Muscle of arm (tissue), 12 donors: ENCODE measurements around the gene ZNF143. TPM values are rescaled to one million over a fixed set of nuclear protein-coding genes. Genes with fewer than 3 reads are reported as not detected.
"Not testable (repeated sequence)": the region's sequence is repeated elsewhere in the genome, so short reads cannot be mapped to it uniquely, and the experiment has no call there.

Experiments
- DNase-seq: peaks from one replicate; pipeline ENCODE4 v3.0.0-alpha.2; 2013
- polyA plus RNA-seq, 12 donors: library from polyadenylated mRNA; unstranded; fragments of 120-200 nt; gene quantifications; one replicate each; pipeline ENCODE4 v1.2.1, GENCODE V29; 2013; ENCODE audit not compliant: insufficient read length in 12 of 12

ZNF143 gene
- polyA plus RNA-seq, 12 donors: 8.2 to 20.9 (median 17.7) TPM; not detected in 1

DNA sequence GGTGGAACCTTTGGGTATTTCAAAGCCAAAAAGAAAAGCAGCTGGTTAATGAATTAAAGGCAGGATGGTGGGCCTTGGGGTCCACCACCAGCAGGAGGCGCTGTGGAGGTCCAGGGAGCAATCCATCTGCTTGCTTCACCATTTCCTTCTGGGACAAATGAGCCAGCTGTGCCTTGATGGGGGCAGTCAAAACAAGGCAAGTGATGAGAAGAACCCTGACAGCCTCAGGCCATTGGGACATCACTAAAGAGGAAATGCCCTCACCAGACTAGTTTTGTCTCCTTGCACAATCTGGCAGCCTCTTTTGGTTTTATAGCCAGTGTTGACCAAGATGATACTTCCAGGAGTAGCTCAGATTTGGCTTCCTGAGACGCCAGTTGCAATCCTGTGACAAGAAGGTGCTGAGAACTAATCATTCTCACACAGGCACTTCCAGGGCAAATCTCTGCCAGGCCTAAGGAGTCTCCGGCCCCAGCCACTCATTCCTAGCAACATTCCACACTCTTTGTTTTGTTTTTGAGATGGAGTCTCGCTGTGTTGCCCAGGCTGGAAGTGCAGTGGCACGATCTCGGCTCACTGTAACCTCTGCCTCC lies 74.5 kb downstream of the ZNF143 start:
- DNase-seq: no peak

DNA sequence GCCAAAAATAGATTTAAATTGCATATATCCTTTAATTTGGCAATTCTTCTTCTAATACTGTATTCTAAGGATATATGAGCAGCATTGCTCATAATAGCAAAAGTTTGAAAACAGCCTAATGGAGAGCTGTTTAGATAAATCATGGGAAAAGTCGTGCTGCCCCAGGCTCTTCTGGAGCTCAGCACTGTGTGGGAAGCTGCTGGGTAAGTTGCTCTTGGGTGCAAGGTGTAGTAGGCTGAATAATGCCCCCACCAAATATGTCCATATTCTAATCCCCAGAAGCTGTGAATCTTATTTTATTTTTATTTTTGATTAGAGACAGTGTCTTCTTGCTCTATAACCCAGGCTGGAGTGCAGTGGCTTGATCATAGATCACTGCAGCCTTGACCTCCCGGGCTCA lies 77.7 kb downstream of the ZNF143 start:
- no peak for DNase-seq

DNA sequence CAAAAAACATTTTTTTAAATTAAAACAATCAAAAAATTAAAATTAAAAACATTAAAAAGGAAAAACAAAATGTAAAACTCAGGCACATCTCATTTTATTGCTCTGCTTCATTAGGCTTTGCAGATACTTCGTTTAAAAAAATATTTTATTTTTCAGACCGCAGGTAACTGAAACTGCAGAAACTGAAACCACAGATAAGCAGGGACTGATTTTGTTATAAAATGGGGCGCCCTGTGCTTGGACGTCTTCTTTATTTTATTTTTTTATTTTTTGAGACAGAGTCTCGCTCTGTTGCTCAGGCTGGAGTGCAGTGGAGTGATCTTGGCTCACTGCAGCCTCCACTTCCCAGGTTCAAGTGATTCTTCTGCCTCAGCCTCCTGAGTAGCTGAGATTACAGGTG lies 88.4 kb downstream of the ZNF143 start:
- not testable (repeated sequence) for DNase-seq

DNA sequence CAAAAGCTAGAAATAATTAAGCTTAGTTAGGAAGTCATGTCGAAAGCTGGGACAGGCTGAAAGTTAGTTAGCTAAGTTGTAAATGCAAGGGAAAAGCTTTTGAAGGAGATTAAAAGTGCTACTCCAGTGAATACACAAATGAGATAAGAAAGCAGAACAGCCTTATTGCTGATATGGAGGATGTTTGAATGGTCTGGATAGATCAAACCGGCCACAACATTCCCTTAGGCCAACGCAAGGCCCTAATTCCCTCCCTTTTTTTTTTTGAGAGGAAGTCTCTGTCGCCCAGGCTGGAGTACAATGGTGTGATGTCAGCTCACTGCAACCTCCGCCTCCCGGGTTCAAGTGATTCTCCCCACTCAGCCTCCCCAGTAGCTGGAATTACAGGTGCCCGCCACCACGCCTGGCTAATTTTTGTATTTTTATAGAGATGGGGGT lies 89.4 kb downstream of the ZNF143 start:
- DNase-seq: no peak

DNA sequence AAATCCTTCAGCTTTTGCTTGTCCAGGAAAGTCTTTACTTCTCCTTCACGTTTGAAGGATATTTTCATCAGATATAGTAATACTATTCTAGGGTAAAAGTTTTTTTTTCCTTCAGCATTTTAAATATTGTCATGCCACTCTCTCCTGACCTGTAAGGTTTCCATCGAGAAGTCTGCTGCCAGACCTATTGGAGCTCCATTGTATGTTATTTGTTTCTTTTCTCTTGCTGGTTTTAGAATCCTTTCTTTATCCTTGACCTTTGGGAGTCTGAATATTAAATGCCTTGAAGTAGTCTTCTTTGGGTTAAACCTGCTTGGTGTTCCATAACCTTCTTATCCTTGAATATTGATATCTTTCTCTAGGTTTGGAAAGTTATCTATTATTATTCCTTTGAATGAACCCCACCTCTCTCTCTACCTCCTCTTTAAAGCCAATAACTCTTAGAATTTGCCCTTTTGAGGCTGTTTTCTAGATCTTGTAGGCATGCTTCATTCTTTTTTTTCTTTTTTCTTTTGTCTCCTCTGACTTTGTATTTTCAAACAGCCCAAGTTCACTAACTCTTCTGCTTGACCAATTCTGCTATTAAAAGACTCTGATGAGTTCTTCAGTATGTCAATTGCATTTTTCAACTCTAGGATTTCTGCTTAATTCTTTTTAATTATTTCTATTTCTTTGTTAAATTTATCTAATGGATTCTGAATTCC lies 100.6 kb downstream of the ZNF143 start:
- no peak for DNase-seq

DNA sequence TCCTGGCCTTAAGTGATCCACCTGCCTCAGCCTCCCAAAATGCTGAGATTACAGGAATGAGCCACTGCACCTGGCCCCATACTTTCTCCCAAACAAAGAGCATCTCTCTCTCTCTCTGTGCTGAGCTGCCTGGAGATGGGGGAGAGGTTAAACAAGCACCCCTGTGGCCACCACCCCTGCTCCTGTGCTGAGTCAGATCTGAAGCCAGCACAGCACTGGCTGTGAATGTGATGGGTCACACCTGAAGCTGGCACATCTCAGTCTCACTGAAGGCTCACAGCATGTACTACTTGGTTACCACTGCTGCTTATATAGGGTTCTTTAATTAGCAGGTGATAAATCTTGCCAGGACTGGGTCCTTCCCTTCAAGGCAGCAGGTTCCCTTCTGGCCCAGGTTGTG lies 101.9 kb downstream of the ZNF143 start:
- DNase-seq: no peak

DNA sequence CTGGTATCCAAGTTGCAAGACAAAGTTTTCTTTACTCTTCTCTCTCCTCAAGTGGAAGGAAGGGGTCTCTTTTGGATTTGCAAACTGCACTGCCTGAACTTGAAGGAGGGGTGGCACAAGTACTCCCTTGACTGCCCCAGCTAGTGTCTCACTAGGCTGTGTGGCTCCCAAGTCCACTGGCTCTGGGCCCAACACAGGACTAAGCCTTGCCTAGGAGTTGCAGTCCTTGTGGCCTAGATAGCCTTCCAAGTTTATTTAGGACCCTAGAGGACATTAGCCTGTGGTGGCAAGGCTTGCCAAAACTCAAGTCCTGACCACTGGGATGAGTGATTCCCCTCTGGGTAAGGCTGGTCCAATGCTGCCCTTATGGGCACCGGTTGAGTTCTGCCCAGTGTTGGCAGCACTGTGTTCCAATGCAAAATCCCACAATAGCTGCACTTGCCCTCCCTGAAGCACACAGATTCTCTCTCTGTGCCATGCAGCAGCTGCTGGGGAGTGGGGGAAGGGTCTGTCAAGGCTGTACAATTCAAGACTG lies 102.5 kb downstream of the ZNF143 start:
- no peak for DNase-seq

DNA sequence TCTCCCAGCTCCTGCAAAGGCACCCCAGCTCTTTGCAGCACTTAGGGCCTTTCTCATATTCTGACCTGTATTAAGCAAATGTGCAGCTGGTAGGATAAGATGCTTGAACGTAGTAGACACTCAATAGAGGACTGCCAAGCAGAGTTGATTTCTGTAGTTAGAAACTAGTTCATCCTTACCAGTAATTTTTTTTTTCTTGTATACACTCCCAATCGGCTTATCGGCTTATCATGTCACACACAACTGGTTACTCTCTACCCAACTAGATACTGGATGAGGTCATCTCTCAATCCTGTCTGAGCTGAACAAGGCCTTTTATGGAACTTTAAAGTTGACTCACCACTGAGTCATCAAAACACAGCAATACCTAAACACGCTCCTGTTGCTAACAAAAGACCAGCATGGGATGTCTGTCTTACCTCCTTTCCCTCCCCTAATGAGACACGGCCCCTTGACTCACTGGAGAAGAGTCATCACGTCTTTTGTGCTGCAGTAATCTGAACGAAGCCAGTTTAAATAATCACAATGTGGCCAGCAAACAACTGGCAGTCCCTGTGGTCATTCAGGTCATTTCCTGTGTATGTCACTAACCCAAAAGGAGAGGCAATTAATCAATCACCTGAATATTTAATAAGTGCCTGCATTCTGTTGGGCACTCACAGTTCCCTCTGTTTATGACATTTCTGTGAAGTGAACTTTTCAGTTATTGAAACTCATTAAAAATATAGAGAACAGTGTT lies 105.2 kb downstream of the ZNF143 start:
- no peak for DNase-seq

DNA sequence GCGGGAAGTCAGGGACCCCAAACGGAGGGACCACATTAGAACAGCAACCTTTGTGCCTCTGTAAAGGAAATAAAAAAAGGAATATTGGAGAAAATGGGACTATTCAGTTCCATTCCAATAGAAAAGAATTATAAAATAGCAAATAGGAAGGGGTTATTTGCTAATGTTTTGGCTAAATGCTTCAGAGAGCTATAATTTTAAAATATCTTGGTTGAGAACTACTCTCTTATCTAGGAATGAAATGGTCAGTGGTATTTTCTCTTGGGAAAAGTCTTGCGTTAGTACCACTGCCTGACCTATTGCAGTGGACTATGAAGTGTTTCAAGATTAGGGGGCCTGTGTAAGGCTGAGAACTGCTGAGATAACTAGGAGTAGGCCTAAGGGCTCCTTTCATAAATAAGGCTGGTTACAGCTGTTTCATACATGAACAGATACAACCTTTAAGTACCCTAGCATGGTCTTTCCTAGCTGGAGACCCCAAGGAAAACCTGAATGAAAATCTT lies 105.8 kb downstream of the ZNF143 start:
- no peak for DNase-seq

DNA sequence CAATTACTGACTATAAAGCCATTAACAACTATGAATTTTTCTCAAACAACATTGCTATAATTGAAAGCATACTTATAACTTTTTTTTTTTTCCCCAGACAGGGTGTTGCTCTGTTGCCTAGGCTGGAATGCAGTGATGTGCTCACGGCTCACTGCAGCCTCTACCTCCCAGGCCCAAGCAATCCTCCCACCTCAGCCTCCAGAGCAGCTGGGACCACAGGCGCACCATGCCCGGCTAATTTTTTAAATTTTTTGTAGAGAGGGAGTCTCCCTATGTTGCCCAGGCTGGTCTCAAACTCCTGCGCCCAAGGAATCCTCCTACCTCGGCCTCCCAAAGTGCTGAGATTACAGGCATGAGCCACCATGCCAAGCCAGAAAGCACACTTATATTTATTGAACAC lies 106.6 kb downstream of the ZNF143 start:
- no peak for DNase-seq

DNA sequence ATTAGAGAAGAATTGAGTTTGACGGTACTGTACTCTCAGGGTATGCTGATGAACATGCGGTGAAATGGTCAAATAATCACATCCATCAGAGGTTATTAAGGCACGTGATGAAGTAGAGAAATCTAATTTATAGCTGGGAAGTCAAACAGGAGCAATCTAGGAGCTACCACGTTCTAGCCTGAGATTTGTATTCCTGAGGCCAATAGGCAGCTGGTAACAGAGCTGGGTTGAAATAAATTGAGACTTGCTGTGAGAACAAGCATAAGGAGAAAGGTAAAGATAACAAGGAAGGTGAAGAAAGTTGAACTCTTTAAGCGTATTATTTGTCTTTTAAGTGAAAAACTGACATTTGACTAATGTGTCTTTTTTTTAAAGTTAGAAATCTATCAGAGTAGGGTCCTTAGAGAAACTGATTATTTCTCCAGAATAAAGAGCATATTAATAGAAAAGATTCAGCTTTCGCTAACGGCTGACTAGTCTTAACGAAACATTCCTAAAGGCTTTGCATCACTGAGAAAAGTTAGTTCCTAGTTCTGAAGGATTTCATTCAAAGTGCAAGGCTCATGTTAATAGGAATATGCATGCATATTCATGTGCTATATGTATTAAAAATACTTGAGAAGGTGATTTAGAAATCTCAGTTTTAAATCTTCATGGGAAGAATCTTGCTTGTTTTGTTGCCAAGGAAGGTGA lies 107.5 kb downstream of the ZNF143 start:
- no peak for DNase-seq

DNA sequence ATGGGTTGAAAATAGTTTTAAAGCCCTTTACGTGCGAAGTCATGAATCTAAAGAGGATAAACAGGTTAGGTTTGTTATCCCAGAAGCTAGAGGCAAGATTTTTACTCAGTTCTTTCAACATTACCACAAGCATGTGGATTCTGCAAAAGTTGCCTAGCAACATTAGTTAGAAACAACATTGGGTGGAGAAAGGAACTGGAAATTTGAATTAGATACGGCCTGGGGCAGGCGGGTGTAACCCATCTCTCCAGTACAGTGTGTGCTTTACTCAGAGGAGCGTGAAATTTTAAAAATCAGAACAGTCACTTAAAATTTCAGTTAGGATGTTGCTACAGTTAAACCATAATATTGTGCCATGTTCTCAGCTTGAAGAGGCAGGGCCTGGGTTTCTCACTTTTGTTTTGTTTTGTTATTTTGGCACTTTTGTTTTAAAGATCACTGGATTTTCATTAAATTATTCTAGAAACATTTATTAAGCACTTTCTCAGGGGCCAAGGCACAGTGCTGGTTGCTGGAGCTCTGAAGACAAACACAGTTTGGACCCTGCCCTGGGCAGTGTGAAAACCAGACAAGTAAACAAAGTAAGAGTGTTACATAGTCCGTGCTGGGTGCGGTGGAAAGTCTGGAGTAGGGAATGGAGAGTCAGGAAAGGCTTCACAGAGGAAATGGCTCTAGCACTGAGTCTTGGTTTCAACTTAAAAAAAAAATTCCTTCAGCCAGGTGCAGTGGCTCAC lies 108.2 kb downstream of the ZNF143 start:
- DNase-seq: peak; percentile 79

DNA sequence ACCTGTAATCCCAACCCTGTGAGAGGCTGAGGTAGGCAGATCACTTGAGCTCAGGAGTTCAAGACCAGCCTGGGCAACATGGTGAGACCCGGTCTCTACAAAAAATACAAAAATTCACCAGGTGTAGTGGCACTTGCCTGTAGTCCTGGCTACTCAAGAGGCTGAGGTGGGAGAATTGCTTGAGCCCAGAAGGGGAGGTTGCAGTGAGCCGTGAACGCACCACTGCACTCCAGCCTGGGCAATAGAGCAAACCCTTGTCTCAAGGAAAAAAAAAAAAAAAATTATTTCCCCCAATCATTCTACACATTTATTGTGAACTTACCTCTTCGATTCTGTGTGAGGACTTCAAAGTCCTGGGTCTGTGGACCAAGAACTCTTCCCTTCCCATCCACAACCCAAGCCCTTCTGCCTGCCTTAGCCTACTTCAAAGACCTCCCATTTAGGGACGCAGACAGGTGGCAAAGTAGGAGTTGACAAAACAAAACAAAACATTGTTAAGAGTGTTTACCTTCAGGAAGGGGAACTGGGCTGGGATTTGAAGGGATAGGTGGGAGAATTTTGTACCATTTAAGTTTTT lies 108.9 kb downstream of the ZNF143 start:
- DNase-seq: no peak

DNA sequence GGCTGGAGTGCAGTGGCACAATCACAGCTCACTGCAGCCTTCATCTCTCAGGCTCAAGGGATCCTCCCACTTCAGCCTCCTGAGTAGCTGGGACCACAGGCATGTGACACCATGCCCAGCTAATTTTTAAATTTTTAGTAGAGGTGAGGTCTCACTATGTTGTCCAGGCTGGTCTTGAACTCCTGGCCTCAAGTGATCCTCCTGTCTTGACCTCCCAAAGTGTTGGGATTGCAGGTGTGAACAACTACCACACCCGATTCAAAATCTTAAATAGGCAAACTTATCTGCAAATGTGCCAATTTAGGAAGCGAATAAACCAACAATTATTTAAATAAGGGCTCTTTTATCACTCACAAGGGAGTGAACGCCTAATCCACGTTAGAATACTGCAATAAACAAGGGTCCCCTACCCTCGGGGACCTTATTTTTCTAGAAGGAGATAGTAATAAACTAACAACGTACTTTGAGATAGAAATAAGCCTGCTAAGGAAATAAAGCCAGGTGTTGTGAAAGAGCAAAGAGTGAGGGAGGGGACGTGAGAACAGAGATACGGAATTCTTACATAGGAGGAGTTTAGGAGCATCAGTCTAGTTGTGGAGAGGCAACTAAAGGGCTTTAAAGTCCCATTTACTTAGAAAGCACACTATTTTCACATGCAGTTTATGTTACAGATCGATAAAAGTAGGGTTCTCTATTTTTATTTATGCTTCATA lies 109.7 kb downstream of the ZNF143 start:
- no peak for DNase-seq

DNA sequence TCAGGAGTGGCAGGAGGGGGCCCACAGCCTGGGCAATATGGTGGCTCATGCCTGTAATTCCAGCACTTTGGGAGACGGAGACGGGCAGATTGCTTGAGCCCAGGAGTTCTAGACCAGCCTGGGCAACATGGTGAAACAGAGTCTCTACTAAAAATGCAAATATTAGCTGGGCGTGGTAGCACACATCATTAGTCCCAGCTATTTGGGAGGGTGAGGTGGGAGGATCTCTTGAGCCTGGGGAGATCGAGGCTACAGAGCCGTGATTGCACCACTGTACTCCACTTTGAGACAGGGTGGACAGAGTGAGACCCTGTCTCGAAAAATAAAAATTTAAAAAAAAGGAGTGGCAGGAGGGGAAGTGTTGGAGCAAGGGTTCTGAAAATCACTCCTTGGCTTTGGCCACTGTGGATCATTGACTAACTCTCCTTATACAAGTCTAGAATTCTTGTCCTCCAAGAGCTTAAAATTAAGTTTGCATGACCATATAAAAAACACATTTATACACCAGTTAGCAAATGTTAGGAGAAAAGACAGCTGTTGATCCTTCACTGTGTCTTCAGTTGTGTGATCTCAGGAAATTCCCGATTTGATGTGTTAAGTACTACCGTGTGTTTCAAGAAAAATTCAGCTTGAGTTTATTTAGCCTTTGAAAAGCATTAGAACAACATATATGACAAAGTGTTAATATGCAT lies 110.4 kb downstream of the ZNF143 start:
- DNase-seq: no peak

DNA sequence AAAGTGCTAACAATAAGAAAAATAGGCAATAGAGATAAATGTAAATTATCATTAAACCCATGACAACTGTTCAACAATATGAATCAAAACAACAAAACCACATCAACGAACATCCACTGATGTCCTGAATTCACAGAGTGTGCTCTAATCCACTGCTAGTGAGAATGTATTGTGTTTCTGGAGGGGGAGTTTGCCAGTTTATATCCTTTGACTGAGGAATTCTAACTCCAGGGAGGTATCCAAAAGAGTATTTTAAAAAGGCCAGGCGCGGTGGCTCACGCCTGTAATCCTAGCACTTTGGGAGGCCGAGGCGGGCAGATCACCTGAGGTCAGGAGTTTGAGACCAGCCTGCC lies 110.9 kb downstream of the ZNF143 start:
- no peak for DNase-seq

DNA sequence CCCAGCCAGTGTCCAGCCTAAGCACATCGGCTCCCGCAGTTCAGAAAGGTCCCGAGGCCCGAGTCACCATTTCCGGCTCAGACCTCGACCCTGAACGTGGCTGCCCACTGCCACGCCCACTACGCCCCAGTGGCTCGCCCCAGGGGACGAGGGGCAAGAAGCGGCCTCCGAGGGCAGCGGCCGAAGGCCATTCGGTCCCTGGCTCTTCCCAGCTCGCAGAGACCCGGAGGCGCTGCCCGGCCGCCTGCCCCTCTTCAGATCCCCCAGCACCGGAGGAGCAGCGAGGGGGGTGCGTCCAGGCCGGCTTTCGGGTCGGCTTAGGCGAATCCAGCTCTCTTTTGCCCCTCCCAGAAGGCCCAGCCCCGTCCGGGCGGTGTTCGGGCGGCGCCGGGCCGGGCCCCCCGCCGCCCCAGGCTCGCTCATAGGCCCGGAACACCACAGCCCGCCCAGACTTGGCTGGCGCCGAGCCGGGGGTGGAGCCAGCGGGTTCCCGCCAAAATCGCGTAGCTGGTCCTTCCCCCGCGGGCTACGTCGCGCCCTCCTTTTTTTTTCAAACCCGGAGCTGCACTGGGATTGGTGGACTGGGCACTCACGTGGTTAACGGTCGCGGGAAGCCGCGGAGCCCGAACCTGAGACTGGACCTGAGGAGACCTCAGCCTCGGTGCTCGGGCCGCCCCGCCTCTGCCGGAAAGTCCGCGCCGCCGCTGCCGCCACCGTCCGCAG lies 112.4 kb downstream of the ZNF143 start, which contains the start of gene WEE1:
Gene WEE1, plus strand, starts transcription at position 619 of the 723 bp plus-strand sequence. CDS start 264 bp downstream, outside the sequence.
- peak; percentile 97 for DNase-seq

DNA sequence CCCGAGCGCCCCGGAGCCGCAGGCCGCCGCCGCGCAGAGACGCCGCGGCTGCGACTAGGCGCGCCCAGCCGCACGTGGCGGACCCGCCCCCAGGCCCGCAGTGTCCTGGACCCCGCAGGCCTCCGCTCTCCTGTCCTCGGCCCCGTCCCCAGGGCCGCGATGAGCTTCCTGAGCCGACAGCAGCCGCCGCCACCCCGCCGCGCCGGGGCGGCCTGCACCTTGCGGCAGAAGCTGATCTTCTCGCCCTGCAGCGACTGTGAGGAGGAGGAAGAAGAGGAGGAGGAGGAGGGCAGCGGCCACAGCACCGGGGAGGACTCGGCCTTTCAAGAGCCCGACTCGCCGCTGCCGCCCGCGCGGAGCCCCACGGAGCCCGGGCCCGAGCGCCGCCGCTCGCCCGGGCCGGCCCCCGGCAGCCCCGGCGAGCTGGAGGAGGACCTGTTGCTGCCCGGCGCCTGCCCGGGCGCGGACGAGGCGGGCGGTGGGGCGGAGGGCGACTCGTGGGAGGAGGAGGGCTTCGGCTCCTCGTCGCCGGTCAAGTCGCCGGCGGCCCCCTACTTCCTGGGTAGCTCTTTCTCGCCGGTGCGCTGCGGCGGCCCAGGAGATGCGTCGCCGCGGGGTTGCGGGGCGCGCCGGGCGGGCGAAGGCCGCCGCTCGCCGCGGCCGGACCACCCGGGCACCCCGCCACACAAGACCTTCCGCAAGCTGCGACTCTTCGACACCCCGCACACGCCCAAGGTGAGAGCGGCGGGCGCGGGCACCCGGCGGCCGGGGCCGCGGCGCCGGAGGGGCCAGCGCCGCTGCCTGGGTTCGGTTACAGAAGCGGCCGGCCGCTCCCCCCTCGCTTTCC lies 113.2 kb downstream of the ZNF143 start:
- peak; percentile 39 for DNase-seq
